GM13976 (cell line): ENCODE results near the gene KLF2.

Source experiments
- DNase-seq: peaks from one replicate; pipeline ENCODE4 v3.0.0; 2012; ENCODE audit warnings: low spot score
- in situ Hi-C: fragments of 300-500 bp; cut with MboI; formaldehyde crosslinking; loops from one replicate; pipeline ENCODE4 v1.12.0; 2022; ENCODE audit warnings: low sequenced_read_pairs, mixed read lengths, inconsistent platforms; ENCODE audit not compliant: unreplicated experiment
- TF ChIP-seq, protein P1 (sequence below): IDR thresholded peaks from 2 replicates; pipeline ENCODE4 v1.5.1; 2012; ENCODE audit warnings: borderline replicate concordance, mild to moderate bottlenecking; ENCODE audit not compliant: insufficient read depth; ENCODE audit errors: extremely low read depth, missing control alignments, control extremely low read depth

KLF2 gene

GRCh38 chr19:16370641-16371391 is 46.2 kb downstream of the KLF2 start:
- in situ Hi-C loops: no loop called here
- TF ChIP-seq, protein P1, sequence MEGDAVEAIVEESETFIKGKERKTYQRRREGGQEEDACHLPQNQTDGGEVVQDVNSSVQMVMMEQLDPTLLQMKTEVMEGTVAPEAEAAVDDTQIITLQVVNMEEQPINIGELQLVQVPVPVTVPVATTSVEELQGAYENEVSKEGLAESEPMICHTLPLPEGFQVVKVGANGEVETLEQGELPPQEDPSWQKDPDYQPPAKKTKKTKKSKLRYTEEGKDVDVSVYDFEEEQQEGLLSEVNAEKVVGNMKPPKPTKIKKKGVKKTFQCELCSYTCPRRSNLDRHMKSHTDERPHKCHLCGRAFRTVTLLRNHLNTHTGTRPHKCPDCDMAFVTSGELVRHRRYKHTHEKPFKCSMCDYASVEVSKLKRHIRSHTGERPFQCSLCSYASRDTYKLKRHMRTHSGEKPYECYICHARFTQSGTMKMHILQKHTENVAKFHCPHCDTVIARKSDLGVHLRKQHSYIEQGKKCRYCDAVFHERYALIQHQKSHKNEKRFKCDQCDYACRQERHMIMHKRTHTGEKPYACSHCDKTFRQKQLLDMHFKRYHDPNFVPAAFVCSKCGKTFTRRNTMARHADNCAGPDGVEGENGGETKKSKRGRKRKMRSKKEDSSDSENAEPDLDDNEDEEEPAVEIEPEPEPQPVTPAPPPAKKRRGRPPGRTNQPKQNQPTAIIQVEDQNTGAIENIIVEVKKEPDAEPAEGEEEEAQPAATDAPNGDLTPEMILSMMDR: no peak
- no peak for DNase-seq

GRCh38 chr19:16371540-16371986 is 46.9 kb downstream of the KLF2 start:
- in situ Hi-C loops: no loop called here
- peak; percentile 80 for DNase-seq
- TF ChIP-seq, protein P1: no peak

DNA sequence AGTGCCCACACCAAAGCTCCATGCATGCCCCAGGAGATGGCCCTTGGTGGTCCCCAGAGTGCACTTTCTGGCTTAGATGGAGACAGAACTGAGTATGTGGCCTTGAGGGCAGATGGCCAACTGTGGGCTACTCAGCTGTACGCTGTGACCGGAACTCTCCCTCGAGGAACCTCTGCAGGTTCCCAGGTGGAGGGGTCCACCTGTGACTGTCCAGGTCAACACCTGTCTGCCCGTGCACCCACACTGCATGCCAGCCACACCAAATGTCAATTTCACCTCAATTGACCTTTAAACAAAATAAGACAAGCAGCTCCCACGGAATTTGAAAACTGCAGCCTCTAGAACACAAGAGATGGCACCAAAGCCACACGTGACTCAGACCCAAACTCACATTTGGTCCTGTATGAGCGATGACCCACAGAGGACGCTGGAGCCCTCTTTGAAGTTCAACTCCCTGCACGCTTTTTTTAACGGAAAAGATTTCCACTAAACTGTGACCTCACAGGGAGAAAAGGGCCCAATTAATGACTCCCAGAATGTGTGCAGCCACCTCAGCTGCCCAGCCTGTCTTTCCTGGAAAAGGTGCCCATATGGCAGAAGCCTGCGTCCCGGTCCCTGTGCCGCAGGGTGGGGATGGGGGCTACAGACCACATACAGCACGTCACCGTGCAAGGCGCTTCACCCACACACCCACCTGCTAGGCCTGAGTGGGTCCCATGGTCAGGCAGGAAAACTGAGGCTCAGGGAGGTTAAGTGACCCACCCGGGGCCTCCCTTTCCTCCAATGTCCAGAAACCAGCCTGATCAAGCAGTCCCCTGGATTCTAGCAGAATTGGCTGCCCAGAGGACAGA is 47.7 kb downstream of the KLF2 start:
- TF ChIP-seq, protein P1: peak; percentile 25
- no peak for DNase-seq
- in situ Hi-C loops: no loop called here

GRCh38 chr19:16373079-16373478 is 48.5 kb downstream of the KLF2 start:
- no peak for DNase-seq
- in situ Hi-C loops: no loop called here
- TF ChIP-seq, protein P1: no peak

DNA sequence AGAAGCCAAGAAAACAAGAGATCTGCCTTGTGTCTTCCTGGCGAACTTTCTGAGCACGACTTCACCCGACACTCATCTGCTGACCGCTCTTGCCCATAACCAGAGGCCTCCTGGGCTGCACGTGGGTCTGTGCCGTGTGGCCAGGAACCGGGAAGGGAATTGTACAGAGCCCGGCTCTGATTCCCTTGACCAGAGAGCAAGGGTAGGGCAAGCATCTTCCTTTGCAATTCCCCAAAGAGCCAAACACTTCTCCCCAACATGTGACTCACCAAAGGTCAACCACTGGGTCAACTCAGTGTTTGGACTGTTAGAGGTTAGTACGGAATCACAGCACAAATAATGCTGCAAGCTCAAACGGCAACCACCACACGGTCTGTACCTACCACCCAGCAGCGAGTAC is 48.9 kb downstream of the KLF2 start:
- no peak for DNase-seq
- in situ Hi-C loops: no loop called here
- TF ChIP-seq, protein P1: no peak

- in situ Hi-C loops: no loop called here
- TF ChIP-seq, protein P1: no peak
- no peak for DNase-seq
Observed at GRCh38 chr19:16373989-16374388, 49.4 kb downstream of the KLF2 start.
